ENCODE results near the gene FAM118B. TPM values are rescaled to one million over a fixed set of nuclear protein-coding genes. Genes with fewer than 3 reads are reported as not detected.

Gene FAM118B
- 19.4 and 25.6 TPM in 2 replicates for total RNA-seq

DNA sequence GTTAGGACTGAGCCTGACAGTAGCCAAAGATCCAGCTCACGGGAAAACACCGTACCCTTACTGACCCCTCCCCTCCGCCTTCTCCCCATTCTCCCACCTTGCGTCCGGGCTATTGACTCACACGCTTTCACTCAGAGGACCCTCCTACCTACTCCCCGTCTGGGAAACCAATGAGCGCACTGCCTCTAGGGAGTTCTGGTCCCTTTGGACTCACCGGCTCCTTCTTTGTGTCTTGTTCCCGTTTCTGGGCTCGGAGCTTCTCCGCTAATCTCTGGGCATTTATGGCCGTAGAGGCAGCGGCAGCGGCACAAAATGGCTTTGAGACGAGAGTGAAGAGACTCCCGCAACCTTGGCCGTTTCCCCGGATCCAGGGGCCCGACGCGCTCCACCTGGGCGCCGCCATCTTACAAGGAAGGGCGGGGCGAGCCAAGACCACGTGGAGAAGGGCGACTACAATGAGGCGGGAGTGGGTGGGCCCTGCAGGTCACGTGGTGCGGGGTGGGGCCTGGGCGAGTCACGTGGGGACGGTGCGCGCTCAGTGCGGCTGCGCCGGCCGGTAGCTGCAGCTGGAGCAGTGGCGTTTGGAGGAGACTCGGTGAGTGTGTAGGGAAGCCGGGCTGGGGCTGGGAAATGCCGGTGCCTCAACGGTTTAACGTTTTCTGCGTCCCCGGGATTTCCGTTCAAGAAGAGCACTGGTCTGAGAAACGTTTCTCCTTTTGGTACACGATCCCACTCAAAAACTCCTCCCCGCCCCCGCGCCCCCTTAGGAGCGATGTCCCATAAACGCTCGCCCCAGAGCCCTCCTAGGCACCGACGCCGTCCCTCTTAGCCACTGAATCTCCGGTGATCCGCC is at the start of gene FAM118B, which contains the start of gene RPUSD4:
Gene FAM118B (plus strand): TSS at position 547 of the 853 bp plus-strand sequence. CDS start 23,220 bp downstream, outside the sequence.
Gene RPUSD4 (minus strand): TSS at position 415 of the 853 bp plus-strand sequence. CDS start 12 bp downstream, at position 403.
- DNase-seq (ENCODE audit: low read depth in 2 of 2), result peak; percentile 98

- DNase-seq (ENCODE audit: low read depth in 2 of 2), result no peak
These were observed 49.1 kb upstream of the FAM118B start for GRCh38 chr11:126162306-126163030.

GRCh38 chr11:126163074-126163700 is 48.4 kb upstream of the FAM118B start:
- peak in 1 of 2 donors; percentile 16 for DNase-seq (ENCODE audit: low read depth in 2 of 2)

DNA sequence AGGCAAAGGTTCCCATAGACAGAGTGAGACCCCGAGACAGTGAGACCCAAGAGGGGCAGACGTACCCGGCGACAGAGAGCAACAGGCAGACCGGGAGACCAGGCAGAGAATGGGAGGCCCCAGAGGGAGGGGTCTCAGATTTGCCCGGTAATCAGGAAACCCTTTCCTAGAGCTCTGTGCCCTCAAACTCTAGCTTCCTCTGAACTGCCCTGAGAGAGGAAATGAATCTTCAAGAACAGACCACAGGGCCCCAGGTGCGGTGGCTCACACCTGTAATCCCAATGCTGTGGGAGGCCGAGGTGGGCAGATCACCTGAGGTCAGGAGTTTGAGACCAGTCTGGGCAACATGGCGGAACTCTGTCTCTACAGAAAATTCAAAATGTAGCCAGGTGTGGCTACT is 47.8 kb upstream of the FAM118B start:
- DNase-seq (ENCODE audit: low read depth in 2 of 2), result no peak

GRCh38 chr11:126164781-126165180 is 46.8 kb upstream of the FAM118B start:
- no peak for DNase-seq (ENCODE audit: low read depth in 2 of 2)

DNA sequence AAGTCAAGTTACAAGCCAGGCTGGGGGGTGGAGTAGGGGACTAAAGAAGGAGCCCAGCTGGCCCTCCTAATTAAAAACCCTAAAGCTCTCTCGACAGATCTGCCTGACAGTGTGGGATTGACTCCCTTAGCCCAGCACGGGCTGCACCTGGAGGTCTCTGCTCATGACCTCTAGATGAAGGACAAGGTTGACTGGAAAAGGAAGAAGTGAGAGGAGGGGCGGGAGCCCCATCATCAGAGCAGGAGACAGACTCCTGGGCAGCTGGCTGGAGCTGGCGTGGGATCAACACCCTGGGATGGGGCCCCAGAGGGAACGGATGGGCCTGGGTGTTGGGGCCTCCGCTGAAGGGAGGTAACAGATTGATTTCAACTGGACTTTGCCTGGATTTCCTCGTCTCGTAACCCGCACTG is 46.3 kb upstream of the FAM118B start:
- DNase-seq (ENCODE audit: low read depth in 2 of 2), result no peak

DNA sequence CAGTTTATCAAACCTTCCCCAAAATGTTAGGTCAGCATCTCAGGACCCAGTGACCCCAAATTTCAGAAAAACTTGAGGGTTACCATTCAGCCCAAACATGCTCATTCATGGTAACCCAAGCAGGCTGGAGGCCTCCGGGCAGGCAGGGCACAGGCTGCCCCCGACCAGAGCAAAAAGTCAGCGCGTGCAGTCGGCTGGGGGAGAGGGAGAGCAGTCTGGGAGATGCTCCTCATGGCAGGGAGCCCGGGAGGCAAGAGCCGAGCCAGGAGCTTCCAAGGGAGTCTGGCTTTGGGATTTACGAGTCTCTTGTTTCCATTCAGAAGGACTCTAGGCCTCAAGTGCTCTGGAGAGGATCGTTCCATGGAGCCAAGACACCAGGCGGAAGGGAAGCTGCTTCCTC is 45.8 kb upstream of the FAM118B start:
- no peak for DNase-seq (ENCODE audit: low read depth in 2 of 2)

- no peak for DNase-seq (ENCODE audit: low read depth in 2 of 2)
These were observed 45.2 kb upstream of the FAM118B start for GRCh38 chr11:126166413-126166812.

DNA sequence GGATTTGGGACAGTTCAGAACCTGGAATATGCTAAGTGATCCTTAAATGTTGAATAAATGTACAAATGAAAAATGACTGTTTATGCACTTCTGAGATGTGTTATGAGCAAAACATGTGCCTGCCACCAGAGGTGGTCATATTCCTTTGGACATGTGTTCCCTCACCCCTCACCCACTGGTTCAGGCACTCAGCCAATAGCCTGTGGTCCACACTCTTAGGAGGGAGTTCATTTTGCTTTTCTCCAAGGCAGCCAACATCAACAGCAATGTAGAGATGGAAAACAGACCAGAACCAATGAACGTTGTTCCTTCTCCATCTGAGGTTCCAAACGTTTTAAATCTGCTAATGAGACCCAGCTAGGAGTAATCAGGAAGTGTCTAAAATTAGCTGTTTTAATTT is 44.1 kb upstream of the FAM118B start:
- DNase-seq (ENCODE audit: low read depth in 2 of 2), result no peak

- no peak for DNase-seq (ENCODE audit: low read depth in 2 of 2)
These were observed 42.3 kb upstream of the FAM118B start for GRCh38 chr11:126169291-126169690.

- DNase-seq (ENCODE audit: low read depth in 2 of 2), result peak; percentile 23 to 47
These were observed 39.0 kb upstream of the FAM118B start for GRCh38 chr11:126172596-126173038.

GRCh38 chr11:126173257-126173656 is 38.3 kb upstream of the FAM118B start:
- DNase-seq (ENCODE audit: low read depth in 2 of 2), result no peak

- DNase-seq (ENCODE audit: low read depth in 2 of 2), result no peak
These were observed 36.8 kb upstream of the FAM118B start for GRCh38 chr11:126174816-126175215.

GRCh38 chr11:126175393-126175792 is 36.2 kb upstream of the FAM118B start:
- peak; percentile 9 to 47 for DNase-seq (ENCODE audit: low read depth in 2 of 2)

GRCh38 chr11:126176853-126177470 is 34.6 kb upstream of the FAM118B start:
- no peak for DNase-seq (ENCODE audit: low read depth in 2 of 2)

DNA sequence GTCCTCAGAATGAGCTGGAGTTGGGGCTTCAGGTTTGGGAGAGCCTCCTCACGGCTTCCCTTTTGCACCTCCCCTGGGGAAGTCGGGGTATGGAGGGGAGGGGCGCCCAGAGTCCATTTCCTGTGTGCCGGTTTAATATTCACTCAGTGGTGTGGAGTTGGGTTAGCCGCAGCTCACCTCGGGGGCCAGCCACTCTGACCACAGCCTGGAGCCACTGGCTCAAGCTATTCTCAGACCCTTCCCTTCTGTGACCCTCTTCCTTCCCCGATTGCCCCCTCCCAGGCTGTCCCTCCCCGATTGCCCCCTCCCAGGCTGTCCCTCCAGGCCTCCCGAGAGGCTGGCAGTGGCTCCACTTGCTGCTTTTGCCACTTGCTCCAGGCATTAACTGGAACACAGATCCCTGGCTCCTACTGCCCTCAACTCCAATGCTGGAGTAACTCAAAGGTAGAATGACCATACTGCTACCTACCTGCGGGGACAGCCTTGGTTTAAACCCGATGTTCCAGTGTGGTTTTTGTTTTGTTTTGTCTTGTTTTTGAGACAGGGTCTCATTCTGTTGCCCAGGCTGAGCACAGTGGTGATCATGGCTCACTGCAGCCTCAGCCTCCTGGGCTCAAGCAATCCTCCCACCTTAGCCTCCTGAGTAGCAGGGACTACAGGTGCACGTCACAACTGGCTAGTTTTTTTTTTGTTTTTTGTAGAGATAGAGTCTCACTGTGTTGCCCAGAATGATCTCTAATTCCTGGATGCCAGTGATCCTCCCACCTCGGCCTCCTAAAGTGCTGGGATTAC is 29.4 kb upstream of the FAM118B start:
- DNase-seq (ENCODE audit: low read depth in 2 of 2), result no peak

DNA sequence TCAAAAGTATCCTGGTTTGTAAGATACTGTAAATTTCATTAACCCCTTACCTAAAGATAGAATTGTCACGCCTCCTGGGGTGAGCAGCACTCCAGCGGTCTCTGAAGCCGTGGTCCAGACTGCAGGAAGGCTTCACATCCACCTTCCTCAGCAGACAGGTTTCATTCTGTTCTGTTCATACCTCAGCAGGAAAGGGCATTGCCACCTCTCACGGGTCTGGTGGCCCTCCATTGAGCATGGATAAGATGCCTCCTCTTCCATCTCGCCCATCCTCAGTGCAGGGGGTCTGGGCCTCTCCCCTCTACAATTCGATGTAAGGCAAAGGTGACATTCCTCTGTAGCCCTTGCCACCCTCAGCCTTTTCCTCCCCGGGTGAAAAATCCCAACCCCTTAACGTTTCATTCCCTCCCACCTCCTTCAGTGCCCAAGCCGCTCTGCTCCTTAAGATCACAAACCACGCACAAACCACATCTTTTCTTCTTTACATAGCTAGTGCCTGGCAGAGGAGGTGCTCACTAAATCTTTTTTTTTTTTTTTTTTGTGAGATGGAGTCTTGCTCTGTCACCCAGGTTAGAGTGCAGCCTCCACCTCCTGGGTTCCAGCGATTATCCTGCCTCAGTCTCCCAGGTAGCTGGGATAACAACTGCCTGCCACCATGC is 28.7 kb upstream of the FAM118B start:
- no peak for DNase-seq (ENCODE audit: low read depth in 2 of 2)

GRCh38 chr11:126185259-126186024 is 26.1 kb upstream of the FAM118B start:
- no peak for DNase-seq (ENCODE audit: low read depth in 2 of 2)

- no peak for DNase-seq (ENCODE audit: low read depth in 2 of 2)
These were observed 25.4 kb upstream of the FAM118B start for GRCh38 chr11:126186025-126186698.
